Stimulated activated CD8-positive, alpha-beta memory T cell treated with anti-CD3 and anti-CD28 coated beads, Interleukin-15, amount 100 ng/mL, for 4 hours (primary cell): ENCODE measurements around the gene ZNF274.
"Not testable (repeated sequence)": the region's sequence is repeated elsewhere in the genome, so short reads cannot be mapped to it uniquely, and the experiment has no call there.

Experiments
- DNase-seq, 2 donors: peaks; one replicate each; pipeline ENCODE4 v3.0.0-alpha.2; 2020; ENCODE audit warnings: low read depth in 2 of 2

ZNF274 gene

GRCh38 chr19:58182989-58183816 is at the start of gene ZNF274:
ZNF274 (plus strand) TSS chr19:58183061; CDS start chr19:58183966, 905 bp downstream.
- DNase-seq = peak; percentile 85 to 87

GRCh38 chr19:58134244-58134643 is 48.6 kb upstream of the ZNF274 start:
- no peak for DNase-seq

GRCh38 chr19:58145849-58146248 is 37.0 kb upstream of the ZNF274 start:
- no peak for DNase-seq

- DNase-seq = not testable (repeated sequence)
These were observed 35.4 kb upstream of the ZNF274 start for GRCh38 chr19:58147475-58147874.

GRCh38 chr19:58150328-58150921 is 32.4 kb upstream of the ZNF274 start, which contains the start of gene ZNF329:
ZNF329 (minus strand) TSS chr19:58150789; CDS start chr19:58129503, 21,286 bp downstream.
- peak; percentile 81 to 82 for DNase-seq

GRCh38 chr19:58153386-58153785 is 29.5 kb upstream of the ZNF274 start:
- DNase-seq = no peak

GRCh38 chr19:58154287-58154678 is 28.6 kb upstream of the ZNF274 start:
- DNase-seq = no peak

- DNase-seq = peak; percentile 94 to 95
These were observed 27.9 kb upstream of the ZNF274 start for GRCh38 chr19:58154679-58155648.

- DNase-seq = no peak
These were observed 25.7 kb upstream of the ZNF274 start for GRCh38 chr19:58157045-58157728.

GRCh38 chr19:58166268-58166667 is 16.6 kb upstream of the ZNF274 start:
- DNase-seq = no peak

GRCh38 chr19:58166708-58167280 is 16.1 kb upstream of the ZNF274 start:
- no peak for DNase-seq

GRCh38 chr19:58170860-58171259 is 12.0 kb upstream of the ZNF274 start:
- DNase-seq = no peak

GRCh38 chr19:58181902-58182576 is 822 bp upstream of the ZNF274 start:
- DNase-seq = peak; percentile 15 to 38

GRCh38 chr19:58182577-58182988 is 278 bp upstream of the ZNF274 start:
- peak in 1 of 2 donors; percentile 72 for DNase-seq

- no peak for DNase-seq
These were observed 955 bp downstream of the ZNF274 start for GRCh38 chr19:58183817-58184215.

- no peak for DNase-seq
These were observed 14.2 kb downstream of the ZNF274 start for GRCh38 chr19:58196901-58197616.

GRCh38 chr19:58203814-58204475 is 21.1 kb downstream of the ZNF274 start:
- no peak for DNase-seq

- DNase-seq = no peak
These were observed 21.7 kb downstream of the ZNF274 start for GRCh38 chr19:58204566-58204965.

GRCh38 chr19:58209577-58209976 is 26.7 kb downstream of the ZNF274 start:
- no peak for DNase-seq
